SU-DHL-6 (cell line): ENCODE results near the gene CNTNAP5.

ENCODE experiments used
- H2AFZ ChIP-seq: fragments of 200-600 bp; sonication (generic); 2 replicates; pipeline ENCODE4 v1.6.1; 2014; ENCODE audit warnings: low read depth, mild to moderate bottlenecking, moderate library complexity, mixed read lengths, antibody characterized with exemption, low read length; ENCODE audit not compliant: severe bottlenecking
- H3F3A ChIP-seq: fragments of 200-600 bp; shearing (Covaris generic); 2 replicates; pipeline ENCODE4 v1.6.0; 2016; ENCODE audit warnings: antibody characterized with exemption, mild to moderate bottlenecking; ENCODE audit not compliant: insufficient read depth
- H3K27ac ChIP-seq: fragments of 200-600 bp; sonication (generic); 2 replicates; pipeline ENCODE4 v1.5.1; 2016; ENCODE audit warnings: low read depth, mild to moderate bottlenecking, low read length, moderate library complexity, mixed read lengths
- H3K27me3 ChIP-seq: fragments of 200-600 bp; sonication (generic), shearing (Covaris generic); 2 replicates; pipeline ENCODE4 v1.6.0; 2014; ENCODE audit warnings: mild to moderate bottlenecking, low read length
- H3K36me3 ChIP-seq: fragments of 200-600 bp; sonication (generic); 2 replicates; pipeline ENCODE4 v1.6.1; 2014; ENCODE audit warnings: mild to moderate bottlenecking, low read length, mixed read lengths
- H3K4me2 ChIP-seq: fragments of 300-600, 200-600 bp; shearing (Covaris generic), sonication (generic); 2 replicates; pipeline ENCODE4 v1.6.0; 2014; ENCODE audit warnings: low read length, low read depth, mild to moderate bottlenecking; ENCODE audit not compliant: poor library complexity, severe bottlenecking
- H3K4me3 ChIP-seq: fragments of 200-600 bp; sonication (generic); 2 replicates; pipeline ENCODE4 v1.5.1; 2014; ENCODE audit warnings: antibody characterized with exemption, low read length, mild to moderate bottlenecking, mixed read lengths; ENCODE audit not compliant: insufficient read depth, poor library complexity, severe bottlenecking
- H3K79me2 ChIP-seq: fragments of 200-600 bp; sonication (generic); 2 replicates; pipeline ENCODE4 v1.6.1; 2014; ENCODE audit warnings: mild to moderate bottlenecking, low read length, moderate library complexity; ENCODE audit not compliant: insufficient read depth
- H3K9ac ChIP-seq: fragments of 200-600 bp; sonication (generic); 2 replicates; pipeline ENCODE4 v1.7.0; 2014; ENCODE audit warnings: mild to moderate bottlenecking, low read length
- H3K9me2 ChIP-seq: fragments of 200-600 bp; sonication (generic); replicated peaks from 2 replicates; pipeline ENCODE4 v1.6.1; 2014; ENCODE audit warnings: low read length; ENCODE audit not compliant: insufficient read depth
- H3K9me3 ChIP-seq: fragments of 200-600 bp; sonication (generic); 2 replicates; pipeline ENCODE4 v1.6.1; 2014; ENCODE audit warnings: low read length, mixed read lengths; ENCODE audit not compliant: insufficient read depth
- H4K20me1 ChIP-seq: fragments of 200-600 bp; sonication (generic); 2 replicates; pipeline ENCODE4 v1.6.1; 2014; ENCODE audit warnings: low read depth, mild to moderate bottlenecking, antibody characterized with exemption, low read length, moderate library complexity, mixed read lengths
- CTCF ChIP-seq: fragments of 200-600 bp; sonication (generic); IDR thresholded peaks from one replicate; pipeline ENCODE4 v1.5.1; 2017; ENCODE audit warnings: antibody characterized with exemption, mild to moderate bottlenecking, low read length, moderate library complexity; ENCODE audit not compliant: insufficient read depth, poor library complexity, severe bottlenecking
- EZH2phosphoT487 ChIP-seq: fragments of 200-600 bp; sonication (generic), shearing (Covaris generic); conservative IDR thresholded peaks from 2 replicates; pipeline ENCODE4 v1.6.1; 2018; ENCODE audit warnings: mild to moderate bottlenecking, antibody characterized with exemption, low read length, moderate library complexity, mixed read lengths

The CNTNAP5 gene

DNA sequence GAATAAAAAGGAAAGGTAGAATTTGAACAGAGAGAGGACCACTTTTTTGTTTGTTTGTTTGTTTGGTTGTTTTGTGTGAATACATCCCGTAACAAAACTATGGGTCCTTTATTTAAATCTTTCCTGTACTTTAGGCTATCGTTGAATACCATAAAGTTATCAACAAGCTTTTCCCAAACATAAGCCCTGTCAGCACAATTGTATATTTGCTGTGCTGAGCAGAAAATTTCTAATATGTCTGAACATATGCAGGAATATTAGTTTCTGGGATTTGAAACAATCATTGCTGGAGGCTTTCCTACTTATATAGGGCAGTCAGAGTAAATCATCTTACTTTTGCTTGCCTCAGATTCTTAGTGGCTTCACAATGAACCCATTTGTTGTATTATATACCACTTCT lies 536.4 kb downstream of the CNTNAP5 start:
- H3K27me3 ChIP-seq: no peaks in the 10 kb centered on the region
- TF ChIP-seq EZH2phosphoT487 (no peak), CTCF (no peak)
- H3K9ac ChIP-seq: no peak overlapping the region
- H3K4me2 ChIP-seq: no peak overlapping the region
- no peaks in the 10 kb centered on the region for H4K20me1 ChIP-seq
- no peaks in the 10 kb centered on the region for H3K9me3 ChIP-seq
- no peaks in the 10 kb centered on the region for H3K79me2 ChIP-seq
- no peak overlapping the region for H2AFZ ChIP-seq
- H3K9me2 ChIP-seq: no peaks in the 10 kb centered on the region
- H3K4me3 ChIP-seq: no peak overlapping the region
- no peaks in the 10 kb centered on the region for H3K36me3 ChIP-seq
- H3F3A ChIP-seq: no peaks in the 10 kb centered on the region
- no peak overlapping the region for H3K27ac ChIP-seq

DNA sequence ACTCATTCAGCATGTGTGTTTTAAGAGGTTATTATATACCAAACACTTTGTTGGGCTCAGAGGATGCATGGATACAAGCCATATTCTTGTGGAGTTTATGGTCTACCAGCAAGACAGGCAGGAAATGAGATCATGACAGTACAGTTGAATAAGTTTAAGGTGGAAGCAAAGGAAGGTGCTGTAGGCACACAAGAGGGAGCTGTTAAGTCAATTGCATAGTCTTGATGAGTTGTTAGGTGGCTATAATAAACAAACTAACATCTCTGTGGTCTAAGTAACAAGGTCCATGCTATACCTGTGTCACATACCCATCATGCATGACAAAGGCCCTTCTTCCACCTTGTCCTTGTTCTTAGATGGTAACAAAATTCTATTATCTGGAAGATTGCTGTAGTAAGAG lies 538.3 kb downstream of the CNTNAP5 start:
- TF ChIP-seq CTCF: no peak
- no peak for TF ChIP-seq EZH2phosphoT487
- no peak overlapping the region for H2AFZ ChIP-seq

DNA sequence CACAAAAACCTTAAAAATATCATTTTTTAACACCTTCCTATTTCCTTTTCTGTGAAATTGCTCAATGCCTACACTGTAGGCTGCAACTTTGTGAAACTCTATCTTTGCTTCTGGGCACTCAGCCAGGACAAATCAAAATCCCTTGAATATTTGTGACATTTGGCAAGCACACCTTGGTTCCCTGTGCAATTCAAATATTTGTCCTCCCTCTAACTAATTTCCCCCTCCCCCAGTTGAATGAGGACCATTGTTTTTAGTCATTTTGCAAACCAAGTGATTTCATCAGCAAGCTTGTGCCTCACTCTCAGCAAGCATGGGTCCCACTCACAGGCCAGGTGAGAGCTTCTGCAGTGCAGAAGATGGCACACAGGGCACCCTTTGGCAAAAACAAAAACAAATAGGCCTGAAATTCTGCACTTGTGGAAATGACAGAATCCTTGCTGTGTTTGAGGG lies 541.5 kb downstream of the CNTNAP5 start:
- no peaks in the 10 kb centered on the region for H3K79me2 ChIP-seq
- H3K9ac ChIP-seq: no peak overlapping the region
- no peak overlapping the region for H2AFZ ChIP-seq
- H3K36me3 ChIP-seq: no peaks in the 10 kb centered on the region
- no peaks in the 10 kb centered on the region for H3K9me3 ChIP-seq
- no peaks in the 10 kb centered on the region for H4K20me1 ChIP-seq
- H3K9me2 ChIP-seq: no peaks in the 10 kb centered on the region
- no peaks in the 10 kb centered on the region for H3F3A ChIP-seq
- no peaks in the 10 kb centered on the region for H3K27me3 ChIP-seq
- TF ChIP-seq CTCF (no peak), EZH2phosphoT487 (no peak)
- no peak overlapping the region for H3K27ac ChIP-seq
- H3K4me2 ChIP-seq: no peak overlapping the region
- H3K4me3 ChIP-seq: no peak overlapping the region

More for the DNA sequence above, 538.3 kb downstream of the CNTNAP5 start:
- no peaks in the 10 kb centered on the region for H4K20me1 ChIP-seq
- no peaks in the 10 kb centered on the region for H3K27me3 ChIP-seq
- H3K9me2 ChIP-seq: no peaks in the 10 kb centered on the region
- no peak overlapping the region for H3K27ac ChIP-seq
- H3K79me2 ChIP-seq: no peaks in the 10 kb centered on the region
- H3K4me3 ChIP-seq: no peak overlapping the region
- H3F3A ChIP-seq: no peaks in the 10 kb centered on the region
- H3K36me3 ChIP-seq: no peaks in the 10 kb centered on the region
- H3K4me2 ChIP-seq: no peak overlapping the region
- H3K9ac ChIP-seq: no peak overlapping the region
- H3K9me3 ChIP-seq: no peaks in the 10 kb centered on the region
